ENCODE measurements around the gene ARPC5. TPM values are rescaled to one million over a fixed set of nuclear protein-coding genes. Genes with fewer than 3 reads are reported as not detected.
"Not testable (repeated sequence)": the region's sequence is repeated elsewhere in the genome, so short reads cannot be mapped to it uniquely, and the experiment has no call there.

Gene ARPC5
- polyA plus RNA-seq (2014; cell fraction: cytosol; rRNA removed) = 82.2 and 96.7 TPM in 2 replicates
- 47.3 and 53.3 TPM in 2 replicates for polyA plus RNA-seq (2014; cell fraction: nucleus; rRNA removed)

DNA sequence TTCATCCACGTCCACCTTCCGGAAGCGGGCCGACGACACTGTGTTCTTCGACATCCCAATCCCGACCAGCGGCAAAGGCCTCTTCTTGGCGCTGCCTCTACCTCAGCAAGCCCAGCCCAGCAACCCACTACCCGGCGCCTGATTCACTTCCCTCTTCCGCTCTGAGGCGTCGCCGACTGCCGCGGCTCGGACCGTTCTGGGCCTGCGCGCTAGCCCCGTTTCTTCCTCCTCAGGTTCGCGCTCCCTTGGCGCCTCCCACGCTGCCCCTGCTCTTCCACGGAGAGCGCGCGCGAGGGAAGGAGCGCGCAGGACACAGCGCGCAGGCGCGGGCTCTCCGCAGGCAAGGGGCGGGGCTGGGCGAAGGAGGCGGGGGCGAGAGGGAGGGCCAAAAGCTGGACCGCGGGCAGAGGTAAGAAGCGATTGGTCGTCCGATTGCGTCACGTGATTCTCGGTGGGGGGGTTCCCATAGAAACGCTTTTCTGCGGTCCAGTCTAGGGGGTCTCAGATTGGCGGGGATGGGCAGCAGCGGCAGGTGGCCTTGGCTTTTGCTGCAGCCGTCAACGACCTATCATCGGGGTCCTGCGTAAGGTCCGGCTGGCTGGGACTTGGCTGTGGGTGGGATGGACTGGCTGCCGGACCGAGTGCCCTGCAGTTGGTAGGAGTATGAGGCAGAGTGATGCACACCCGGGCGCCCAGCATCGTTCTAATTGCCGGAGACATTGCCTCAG is at the start of gene ARPC5:
Gene ARPC5, minus strand, starts transcription at position 178 of the 728 bp plus-strand sequence. Its CDS starts 124 bp downstream, at position 54.
- peak; percentile 95 for DNase-seq (ENCODE audit: low spot score)

- DNase-seq (ENCODE audit: low spot score) = peak; percentile 46
These were observed 49.6 kb upstream of the ARPC5 start for GRCh38 chr1:183685112-183685713.

DNA sequence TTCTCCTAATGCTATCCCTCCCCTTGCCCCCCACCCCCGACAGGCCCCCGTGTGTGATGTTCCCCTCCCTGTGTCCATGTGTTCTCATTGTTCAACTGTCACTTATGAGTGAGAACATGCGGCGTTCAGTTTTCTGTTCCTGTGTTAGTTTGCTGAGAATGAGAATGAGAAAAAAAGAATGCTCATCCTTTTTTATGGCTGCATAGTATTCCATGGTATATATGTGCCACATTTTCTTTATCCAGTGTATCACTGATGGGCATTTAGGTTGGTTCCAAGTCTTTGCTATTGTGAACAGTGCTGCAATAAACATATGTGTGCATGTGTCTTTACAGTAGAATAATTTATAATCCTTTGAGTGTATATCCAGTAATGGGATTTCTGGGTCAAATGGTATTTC is 43.8 kb upstream of the ARPC5 start:
- DNase-seq (ENCODE audit: low spot score) = not testable (repeated sequence)

DNA sequence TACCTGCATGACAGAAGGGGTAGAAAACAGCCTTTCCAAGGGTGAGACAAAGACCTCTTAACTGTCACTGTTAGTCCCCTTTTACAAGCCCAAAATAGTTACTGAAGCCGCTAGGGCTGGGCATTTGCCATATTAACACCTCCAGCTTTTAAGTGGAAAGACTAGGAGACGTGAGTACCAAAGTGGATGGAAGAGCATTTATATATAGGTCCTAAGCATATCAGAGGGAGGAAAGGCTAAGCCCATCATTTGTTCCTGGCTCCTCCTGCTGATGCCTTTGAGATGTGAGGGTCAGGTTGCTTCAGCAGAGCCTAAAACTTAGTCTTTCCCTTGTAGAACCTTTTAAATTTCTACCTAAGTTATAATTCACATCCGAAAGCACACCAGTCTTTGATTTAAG is 43.2 kb upstream of the ARPC5 start:
- no peak for DNase-seq (ENCODE audit: low spot score)

DNA sequence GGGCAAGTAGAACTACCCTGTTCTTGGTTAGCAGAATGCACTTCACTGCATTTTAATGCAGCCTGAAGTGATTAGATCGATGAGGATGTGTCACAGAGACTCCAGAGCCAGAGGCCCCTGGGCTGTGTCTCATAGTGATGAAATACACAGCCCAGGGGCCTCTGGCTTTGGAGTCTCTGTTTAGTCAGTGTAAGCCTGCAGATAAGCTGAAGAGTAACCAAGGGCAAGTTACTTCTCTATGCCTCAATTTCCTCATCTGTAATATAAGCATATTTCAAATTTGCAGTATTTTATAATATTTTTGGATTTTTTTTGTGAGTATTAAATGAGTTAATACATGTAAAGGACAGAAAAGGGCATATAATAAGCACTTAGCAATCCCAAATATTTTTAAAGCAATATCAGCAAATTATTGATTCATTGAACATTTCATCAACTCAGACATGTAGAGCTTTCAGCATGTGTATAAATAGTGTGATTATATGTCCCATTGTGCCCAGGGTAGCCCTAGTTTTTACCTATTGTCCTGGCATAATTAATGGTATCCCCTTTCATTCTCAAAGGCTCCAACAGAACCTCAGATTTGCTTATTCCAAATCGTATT is 41.1 kb upstream of the ARPC5 start:
- DNase-seq (ENCODE audit: low spot score) = peak; percentile 39

DNA sequence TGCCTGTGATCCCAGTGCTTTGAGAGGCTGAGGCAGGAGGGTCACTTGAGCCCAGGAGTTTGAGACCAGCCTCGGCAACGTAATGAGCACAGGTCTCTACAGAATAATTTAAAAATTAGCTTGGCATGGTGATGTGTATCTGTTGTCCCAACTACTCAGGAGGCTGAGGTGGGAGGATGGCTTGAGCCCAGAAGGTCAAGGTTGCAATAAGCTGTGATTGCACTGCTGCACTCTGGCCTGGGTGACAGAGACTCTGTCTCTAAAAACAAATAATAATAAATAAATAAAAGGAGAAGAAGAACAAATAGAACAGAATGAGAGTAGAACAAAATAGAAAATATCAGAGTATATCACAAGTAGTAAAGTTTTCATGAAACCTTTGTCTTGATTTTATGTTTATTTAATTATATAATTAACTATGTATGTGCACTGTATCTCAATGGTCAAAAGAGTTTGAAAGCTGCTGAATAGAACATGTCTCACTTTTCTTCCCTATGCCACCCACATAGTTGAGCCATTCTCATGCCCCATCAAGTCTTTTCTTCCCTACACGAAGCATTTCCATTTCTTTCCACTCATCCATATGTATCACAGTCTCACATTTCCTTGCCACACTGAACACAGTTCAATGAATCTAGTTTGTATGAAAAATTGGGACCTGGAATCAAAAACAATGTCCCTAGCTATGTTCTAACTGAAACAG is 40.5 kb upstream of the ARPC5 start:
- no peak for DNase-seq (ENCODE audit: low spot score)

- DNase-seq (ENCODE audit: low spot score) = no peak
These were observed 39.8 kb upstream of the ARPC5 start for GRCh38 chr1:183675381-183675780.

- DNase-seq (ENCODE audit: low spot score) = no peak
These were observed 39.3 kb upstream of the ARPC5 start for GRCh38 chr1:183674886-183675285.

DNA sequence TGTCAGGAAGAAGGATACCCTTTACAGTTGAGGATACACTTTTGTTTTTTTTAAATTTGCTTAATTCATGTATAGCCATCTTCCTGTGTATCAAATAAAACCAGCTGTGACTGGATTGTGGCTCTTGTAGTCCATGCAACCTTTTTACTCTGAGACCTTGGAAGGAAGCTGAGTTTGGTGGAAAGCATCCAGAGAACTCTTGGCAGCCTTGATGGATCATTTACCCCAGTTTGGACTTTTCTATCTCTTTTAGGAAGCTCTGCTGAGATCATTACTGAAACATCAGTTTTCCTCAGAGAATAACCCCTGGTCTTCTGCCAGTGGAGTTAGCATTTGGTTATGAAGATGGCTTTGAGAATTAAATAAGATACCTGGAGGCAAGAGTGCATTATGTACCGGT is 38.8 kb upstream of the ARPC5 start:
- no peak for DNase-seq (ENCODE audit: low spot score)

- DNase-seq (ENCODE audit: low spot score) = no peak
These were observed 38.2 kb upstream of the ARPC5 start for GRCh38 chr1:183673605-183674323.

- no peak for DNase-seq (ENCODE audit: low spot score)
These were observed 34.6 kb upstream of the ARPC5 start for GRCh38 chr1:183670169-183670568.

GRCh38 chr1:183656355-183656754 is 20.8 kb upstream of the ARPC5 start:
- no peak for DNase-seq (ENCODE audit: low spot score)

GRCh38 chr1:183655562-183656075 is 20.0 kb upstream of the ARPC5 start:
- peak; percentile 74 for DNase-seq (ENCODE audit: low spot score)

GRCh38 chr1:183654706-183655105 is 19.1 kb upstream of the ARPC5 start:
- DNase-seq (ENCODE audit: low spot score) = no peak

GRCh38 chr1:183653876-183654451 is 18.4 kb upstream of the ARPC5 start:
- no peak for DNase-seq (ENCODE audit: low spot score)

DNA sequence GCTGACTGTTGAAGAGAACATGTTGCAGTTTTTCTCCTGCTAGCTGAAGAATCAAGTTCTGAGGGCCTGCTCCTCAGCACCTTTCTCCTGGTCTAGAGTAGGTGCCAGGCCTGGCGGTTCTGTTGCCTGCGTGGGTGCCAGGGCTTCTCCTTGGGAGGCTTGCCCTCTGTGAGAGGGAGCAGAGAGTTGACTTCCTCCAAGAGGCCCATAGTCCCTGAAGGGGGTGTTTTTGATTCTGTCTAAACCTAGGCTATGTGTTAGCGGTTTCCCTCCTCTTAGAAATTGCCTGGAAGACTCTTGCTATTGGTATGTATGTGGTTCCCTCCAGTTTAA is 17.8 kb upstream of the ARPC5 start:
- no peak for DNase-seq (ENCODE audit: low spot score)

DNA sequence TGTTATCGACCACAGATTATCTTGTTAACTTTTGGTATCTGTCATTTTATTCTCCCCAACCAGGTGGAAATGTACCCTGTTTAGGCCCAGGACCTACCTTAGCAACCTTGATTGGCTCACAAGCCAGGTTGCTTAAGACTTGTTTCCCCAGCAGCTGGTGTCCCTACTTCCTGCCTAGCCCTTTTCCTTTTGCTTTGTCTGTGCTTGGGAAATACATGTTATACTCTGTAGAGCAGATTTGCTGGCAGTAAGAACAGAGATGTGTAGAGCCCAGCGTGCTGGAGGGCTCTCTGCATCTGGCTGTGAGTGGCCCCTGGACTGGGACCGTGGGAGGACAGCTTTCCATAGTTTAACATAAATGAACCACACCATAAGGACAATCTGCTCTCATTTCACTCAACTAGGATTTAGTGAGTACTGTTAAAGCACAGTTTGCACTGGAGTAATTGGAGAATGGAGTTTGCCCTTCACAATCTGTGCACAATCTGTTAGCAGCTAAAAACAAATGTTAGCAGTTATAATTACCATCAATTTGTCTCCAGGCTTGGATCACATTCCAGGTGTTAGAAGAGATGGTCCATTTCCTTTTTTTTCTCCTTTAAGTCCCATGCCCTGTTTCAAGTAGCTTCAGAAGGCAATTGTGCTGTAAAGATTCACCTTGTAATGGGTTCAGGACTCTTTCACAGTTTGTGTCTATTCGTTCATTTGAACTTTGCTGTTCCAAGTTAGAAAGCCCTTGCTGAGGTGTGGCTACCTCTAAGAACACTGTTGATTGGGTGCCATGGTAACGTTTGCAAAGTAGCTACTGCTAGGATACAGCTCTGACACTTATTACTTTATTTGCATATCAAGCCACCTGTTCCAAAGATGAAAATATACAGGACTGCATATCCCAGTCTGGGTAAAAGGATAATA is 17.2 kb upstream of the ARPC5 start, which contains the start of gene APOBEC4:
Gene APOBEC4, minus strand, starts transcription at position 770 of the 915 bp plus-strand sequence. CDS start 4,535 bp downstream, outside the sequence.
- no peak for DNase-seq (ENCODE audit: low spot score)

DNA sequence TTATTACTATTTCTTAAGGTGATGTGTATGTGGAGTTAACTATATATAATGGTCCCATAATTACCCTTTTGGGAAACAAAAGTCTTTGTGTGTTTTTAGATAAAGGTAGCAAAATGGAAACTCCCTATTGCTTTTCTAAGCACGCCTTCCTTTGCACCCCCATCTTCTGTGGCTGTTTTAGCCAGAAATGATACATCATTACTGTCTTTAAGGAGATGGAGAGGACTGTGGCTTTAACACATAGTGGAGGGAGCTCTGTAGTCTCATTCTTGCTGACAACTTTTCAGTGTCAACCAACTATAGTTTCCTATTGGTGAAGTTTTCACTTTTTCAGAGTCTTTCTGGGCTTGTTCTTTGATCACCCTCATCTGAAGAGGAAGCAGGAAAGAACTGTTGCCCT is 16.5 kb upstream of the ARPC5 start:
- no peak for DNase-seq (ENCODE audit: low spot score)

DNA sequence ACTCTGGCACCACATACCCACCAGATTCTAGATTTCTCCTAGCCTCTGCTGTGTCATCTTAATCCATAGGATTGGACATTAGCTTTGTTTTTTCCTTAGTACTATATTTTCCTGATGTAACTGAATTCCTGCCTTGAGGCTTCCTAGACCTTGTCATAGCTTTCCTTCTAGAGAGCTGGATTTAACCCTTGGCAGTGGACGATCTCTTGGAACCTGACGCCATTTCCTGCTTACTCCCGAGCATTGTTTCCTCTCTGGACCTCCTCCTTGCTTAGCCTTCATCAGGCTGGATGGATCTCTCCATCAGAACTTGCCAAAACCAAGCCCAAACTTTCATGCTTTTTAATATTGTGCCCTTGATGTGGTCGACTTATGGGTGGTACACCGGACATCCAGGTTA is 16.0 kb upstream of the ARPC5 start:
- no peak for DNase-seq (ENCODE audit: low spot score)

DNA sequence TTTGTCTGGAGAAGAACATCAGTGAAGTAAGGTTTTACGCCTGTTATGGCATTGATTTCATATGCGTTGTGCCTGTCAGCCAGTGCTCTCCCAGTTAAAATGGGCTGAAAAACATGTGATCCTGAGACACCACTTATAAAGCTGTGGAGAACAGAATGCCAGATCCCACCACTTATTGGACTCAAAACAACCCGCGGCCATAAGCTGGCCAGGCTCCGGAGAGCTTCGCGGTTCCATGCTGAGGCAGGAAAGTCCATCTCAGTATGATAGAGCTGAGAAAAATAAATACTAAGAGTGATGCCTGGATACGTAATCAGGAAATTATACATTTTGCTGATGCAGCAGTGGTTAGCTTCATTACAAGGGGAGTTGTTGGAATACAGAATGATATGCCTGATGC is 12.5 kb upstream of the ARPC5 start:
- DNase-seq (ENCODE audit: low spot score) = no peak

All from SK-N-DZ (cell line).